IPS-15b (cell line): ENCODE data around the gene BPI.
"Not testable (repeated sequence)": the region's sequence is repeated elsewhere in the genome, so short reads cannot be mapped to it uniquely, and the experiment has no call there.

Source experiments
- H3K27me3 ChIP-seq: one replicate; pipeline ENCODE4 v1.6.1; 2013; ENCODE audit warnings: low read length; ENCODE audit not compliant: control insufficient read depth, insufficient read depth
- H3K36me3 ChIP-seq: one replicate; pipeline ENCODE4 v1.6.1; 2013; ENCODE audit warnings: low read length; ENCODE audit not compliant: control insufficient read depth, insufficient read depth
- H3K4me1 ChIP-seq: one replicate; pipeline ENCODE4 v1.6.1; 2013; ENCODE audit warnings: mild to moderate bottlenecking, low read length; ENCODE audit not compliant: control insufficient read depth, insufficient read depth
- H3K4me3 ChIP-seq: one replicate; pipeline ENCODE4 v1.5.1; 2013; ENCODE audit warnings: low read depth, low read length
- H3K9ac ChIP-seq: one replicate; pipeline ENCODE4 v1.6.1; 2013; ENCODE audit warnings: low read depth, mild to moderate bottlenecking, low read length
- H3K9me3 ChIP-seq: one replicate; pipeline ENCODE4 v1.6.1; 2013; ENCODE audit warnings: mild to moderate bottlenecking, low read length; ENCODE audit not compliant: control insufficient read depth, insufficient read depth

The BPI gene

DNA sequence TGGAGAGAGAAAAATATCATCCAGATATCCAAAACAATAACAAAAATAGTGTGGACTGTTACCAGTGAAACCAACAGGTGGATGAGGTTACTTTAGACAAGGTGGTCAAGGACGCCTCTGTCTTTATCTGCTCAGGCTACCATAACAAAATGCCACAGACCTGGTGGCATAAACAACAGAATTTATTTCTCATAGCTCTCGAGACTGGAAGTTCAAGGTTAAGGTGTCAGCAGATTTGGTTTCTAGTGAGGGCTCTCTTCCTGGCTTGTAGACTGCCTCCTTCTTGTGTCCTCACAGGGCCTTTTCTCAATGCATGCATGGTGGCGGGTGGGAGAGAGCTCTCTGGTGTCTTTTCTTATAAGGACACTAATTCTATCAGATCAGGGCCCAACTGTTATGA lies 21.2 kb downstream of the BPI start:
- H3K27me3 ChIP-seq = no peaks in the 10 kb centered on the region
- H3K4me1 ChIP-seq = no peaks in the 10 kb centered on the region
- H3K36me3 ChIP-seq = no peaks in the 10 kb centered on the region
- H3K9ac ChIP-seq = no peak overlapping the region
- no peaks in the 10 kb centered on the region for H3K9me3 ChIP-seq
- no peak overlapping the region for H3K4me3 ChIP-seq

DNA sequence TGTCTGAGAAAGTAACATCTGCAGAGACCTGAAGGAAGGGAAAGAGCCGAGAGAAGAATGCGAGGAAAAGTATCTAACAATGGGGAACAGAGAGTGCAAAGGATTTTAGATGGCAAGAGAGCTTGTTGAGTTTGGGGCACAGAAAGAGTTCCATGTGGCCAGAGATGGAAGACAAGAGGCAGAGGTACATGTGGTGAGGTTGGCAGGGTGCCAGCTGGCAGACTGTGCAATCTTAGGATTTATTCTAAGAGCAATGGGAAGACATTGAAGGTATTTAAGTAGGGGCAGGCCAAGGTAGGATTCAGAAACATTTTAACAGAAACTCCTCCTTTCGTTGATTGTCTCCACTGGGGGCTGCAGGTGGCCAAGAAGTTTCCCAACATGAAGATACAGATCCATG lies 21.9 kb downstream of the BPI start:
- Histone ChIP-seq H3K27me3 (no peaks in the 10 kb centered on the region), H3K4me1 (no peaks in the 10 kb centered on the region), H3K9ac (no peak overlapping the region), H3K4me3 (no peak overlapping the region), H3K9me3 (no peaks in the 10 kb centered on the region), H3K36me3 (no peaks in the 10 kb centered on the region)

DNA sequence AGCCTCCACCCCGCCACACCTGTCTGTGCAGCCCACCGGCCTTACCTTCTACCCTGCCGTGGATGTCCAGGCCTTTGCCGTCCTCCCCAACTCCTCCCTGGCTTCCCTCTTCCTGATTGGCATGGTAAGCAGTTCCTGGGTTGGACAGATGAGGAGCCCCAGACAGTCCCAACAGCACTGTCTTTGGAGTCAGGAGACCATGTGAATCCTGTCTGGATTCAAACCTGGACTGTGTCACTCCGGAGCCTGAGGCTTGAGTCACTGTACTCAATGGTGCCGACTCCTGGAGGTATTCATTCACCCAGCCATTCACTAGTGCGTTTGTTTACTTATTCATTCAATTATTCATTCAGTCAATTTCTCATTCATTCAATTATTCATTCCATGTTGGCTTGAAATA lies 22.4 kb downstream of the BPI start:
- no peak overlapping the region for H3K9ac ChIP-seq
- no peak overlapping the region for H3K4me3 ChIP-seq
- no peaks in the 10 kb centered on the region for H3K27me3 ChIP-seq
- no peaks in the 10 kb centered on the region for H3K9me3 ChIP-seq
- H3K4me1 ChIP-seq = no peaks in the 10 kb centered on the region
- no peaks in the 10 kb centered on the region for H3K36me3 ChIP-seq

DNA sequence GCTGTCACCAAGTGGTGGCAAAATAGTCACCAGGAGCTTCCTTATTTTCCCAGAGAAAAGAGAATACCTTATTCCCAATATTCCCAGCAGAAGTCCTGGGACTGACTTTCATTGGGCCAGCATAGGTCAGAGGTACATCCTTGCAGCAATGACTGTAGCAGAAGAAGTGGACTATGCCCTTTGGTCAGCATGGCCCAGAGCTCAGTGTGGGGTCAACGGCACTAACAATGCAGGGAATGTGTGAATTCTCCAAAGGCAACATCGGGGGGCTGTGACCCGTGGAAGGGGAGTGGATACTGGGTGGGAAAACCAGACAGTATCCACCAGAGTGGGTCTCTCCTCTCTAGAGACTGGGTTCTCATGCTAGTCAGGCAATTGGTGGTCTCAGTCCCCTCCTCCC lies 26.7 kb downstream of the BPI start:
- Histone ChIP-seq H3K9me3 (no peaks in the 10 kb centered on the region), H3K9ac (no peak overlapping the region), H3K4me3 (no peak overlapping the region), H3K4me1 (no peaks in the 10 kb centered on the region), H3K27me3 (no peaks in the 10 kb centered on the region), H3K36me3 (no peaks in the 10 kb centered on the region)

DNA sequence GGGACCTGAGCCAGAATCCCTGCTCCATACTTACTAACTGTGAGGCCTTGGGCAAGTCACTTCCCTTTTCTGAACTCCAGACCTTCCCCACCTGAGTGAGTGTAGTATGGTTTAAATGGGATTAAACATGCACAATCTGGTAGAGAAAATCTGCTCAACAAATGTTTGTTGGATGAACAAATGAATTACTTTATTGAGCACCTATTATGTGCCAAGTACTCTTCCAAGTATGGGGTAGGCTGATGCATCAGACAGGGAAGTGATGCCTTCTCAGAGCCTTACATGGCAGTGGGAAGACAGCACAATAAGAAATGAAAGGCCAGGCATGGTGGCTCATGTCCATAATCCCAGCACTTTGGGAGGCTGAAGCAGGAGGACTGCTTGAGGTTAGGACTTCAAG lies 27.3 kb downstream of the BPI start:
- no peaks in the 10 kb centered on the region for H3K4me1 ChIP-seq
- H3K9ac ChIP-seq = no peak overlapping the region
- no peaks in the 10 kb centered on the region for H3K36me3 ChIP-seq
- H3K27me3 ChIP-seq = no peaks in the 10 kb centered on the region
- no peaks in the 10 kb centered on the region for H3K9me3 ChIP-seq
- H3K4me3 ChIP-seq = no peak overlapping the region

DNA sequence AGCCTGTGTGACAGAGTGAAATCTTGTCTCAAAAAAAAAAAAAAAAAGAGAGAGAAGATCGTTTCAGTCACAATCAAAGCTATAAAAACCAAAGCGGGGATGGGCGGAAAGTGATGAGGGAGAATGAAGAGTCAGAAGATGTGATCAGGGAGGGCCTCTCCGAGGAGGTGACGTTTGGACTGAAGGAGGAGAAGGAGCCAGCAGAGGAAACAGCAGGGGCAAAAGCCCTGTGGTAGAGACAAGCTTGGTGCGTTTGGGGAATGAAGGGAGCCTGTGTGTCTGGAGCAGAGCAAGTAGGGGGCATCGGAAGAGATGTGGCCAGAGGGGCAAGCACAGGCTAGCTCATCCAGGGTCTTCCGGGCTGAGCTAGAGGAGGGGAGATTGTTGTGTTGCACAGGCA lies 27.9 kb downstream of the BPI start:
- H3K4me3 ChIP-seq = no peak overlapping the region
- no peaks in the 10 kb centered on the region for H3K36me3 ChIP-seq
- H3K9ac ChIP-seq = no peak overlapping the region
- no peaks in the 10 kb centered on the region for H3K4me1 ChIP-seq
- no peaks in the 10 kb centered on the region for H3K9me3 ChIP-seq
- no peaks in the 10 kb centered on the region for H3K27me3 ChIP-seq

DNA sequence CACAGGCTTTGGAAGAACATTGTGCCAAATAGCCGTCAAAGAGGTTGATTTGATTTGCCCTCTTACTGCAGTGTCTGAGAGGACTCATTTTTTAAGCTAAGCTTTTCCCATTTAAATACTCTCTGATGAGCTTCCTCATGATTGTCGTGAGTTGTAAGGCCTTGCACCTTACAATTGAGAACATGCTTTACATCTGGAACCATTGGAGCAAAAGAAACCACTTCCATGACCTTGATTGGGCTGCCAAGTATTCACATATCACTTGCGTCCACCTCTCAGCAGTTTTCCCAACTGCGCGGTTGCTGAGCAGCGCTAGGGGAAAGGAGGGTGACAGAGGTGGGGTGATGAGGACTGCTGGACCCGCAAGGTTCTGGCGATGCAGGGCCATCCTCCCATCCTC lies 30.1 kb downstream of the BPI start:
- Histone ChIP-seq H3K9ac (no peak overlapping the region), H3K4me3 (no peak overlapping the region), H3K4me1 (peaks cover 2% of the 10 kb centered on the region), H3K27me3 (no peaks in the 10 kb centered on the region), H3K9me3 (no peaks in the 10 kb centered on the region), H3K36me3 (no peaks in the 10 kb centered on the region)

DNA sequence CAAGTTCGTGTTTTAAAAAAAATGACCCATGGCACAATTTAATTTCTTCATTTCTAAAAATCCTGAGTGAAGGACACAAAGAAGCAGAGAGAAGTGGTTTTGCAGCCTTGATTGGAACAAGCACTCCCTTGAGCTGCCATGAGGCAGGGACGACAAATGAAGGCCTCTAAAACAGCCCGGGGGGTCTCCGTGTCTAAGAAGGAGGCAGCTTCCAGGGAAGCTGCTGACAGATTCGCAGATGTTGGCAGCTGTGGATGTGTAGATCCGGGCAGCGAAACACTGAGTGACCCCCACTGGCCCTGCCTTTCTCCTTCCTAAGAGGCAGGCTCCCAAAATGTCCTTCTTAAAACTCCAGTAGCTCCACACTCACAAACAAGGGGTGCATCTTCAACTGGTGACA lies 32.8 kb downstream of the BPI start:
- peaks cover 7% of the 10 kb centered on the region for H3K4me1 ChIP-seq
- H3K4me3 ChIP-seq = no peak overlapping the region
- no peak overlapping the region for H3K9ac ChIP-seq
- H3K27me3 ChIP-seq = no peaks in the 10 kb centered on the region
- no peaks in the 10 kb centered on the region for H3K36me3 ChIP-seq
- H3K9me3 ChIP-seq = no peaks in the 10 kb centered on the region

DNA sequence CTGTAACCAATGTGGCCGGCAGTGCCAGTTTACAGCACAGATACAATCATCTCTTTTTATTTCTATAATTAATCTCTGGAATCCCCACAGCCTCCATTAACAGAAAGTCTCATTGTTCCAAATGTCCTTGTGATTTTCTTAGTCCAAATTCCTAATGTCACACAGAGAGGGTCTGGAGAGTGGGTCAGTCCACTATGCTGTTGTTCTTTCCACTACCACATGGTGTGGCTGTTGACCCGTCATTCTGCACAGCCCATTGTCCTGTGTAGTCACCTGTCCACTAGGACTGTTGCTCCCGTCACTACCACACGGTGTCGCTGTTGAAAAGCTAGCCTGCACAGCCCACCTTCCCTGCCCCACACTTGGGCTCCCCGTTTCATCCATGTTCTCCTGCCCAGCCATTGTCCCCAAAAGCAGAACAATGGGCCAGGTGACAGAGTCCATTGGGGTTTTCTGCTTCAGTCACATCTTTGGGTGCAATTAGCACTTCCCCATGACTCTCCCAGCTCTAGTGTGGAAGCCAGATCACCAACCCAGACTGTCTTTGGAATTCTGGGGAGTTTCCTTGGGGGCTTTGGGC lies 33.7 kb downstream of the BPI start:
- no peaks in the 10 kb centered on the region for H3K27me3 ChIP-seq
- peaks cover 11% of the 10 kb centered on the region for H3K4me1 ChIP-seq
- H3K9me3 ChIP-seq = no peaks in the 10 kb centered on the region
- no peak overlapping the region for H3K9ac ChIP-seq
- no peaks in the 10 kb centered on the region for H3K36me3 ChIP-seq
- H3K4me3 ChIP-seq = no peak overlapping the region

DNA sequence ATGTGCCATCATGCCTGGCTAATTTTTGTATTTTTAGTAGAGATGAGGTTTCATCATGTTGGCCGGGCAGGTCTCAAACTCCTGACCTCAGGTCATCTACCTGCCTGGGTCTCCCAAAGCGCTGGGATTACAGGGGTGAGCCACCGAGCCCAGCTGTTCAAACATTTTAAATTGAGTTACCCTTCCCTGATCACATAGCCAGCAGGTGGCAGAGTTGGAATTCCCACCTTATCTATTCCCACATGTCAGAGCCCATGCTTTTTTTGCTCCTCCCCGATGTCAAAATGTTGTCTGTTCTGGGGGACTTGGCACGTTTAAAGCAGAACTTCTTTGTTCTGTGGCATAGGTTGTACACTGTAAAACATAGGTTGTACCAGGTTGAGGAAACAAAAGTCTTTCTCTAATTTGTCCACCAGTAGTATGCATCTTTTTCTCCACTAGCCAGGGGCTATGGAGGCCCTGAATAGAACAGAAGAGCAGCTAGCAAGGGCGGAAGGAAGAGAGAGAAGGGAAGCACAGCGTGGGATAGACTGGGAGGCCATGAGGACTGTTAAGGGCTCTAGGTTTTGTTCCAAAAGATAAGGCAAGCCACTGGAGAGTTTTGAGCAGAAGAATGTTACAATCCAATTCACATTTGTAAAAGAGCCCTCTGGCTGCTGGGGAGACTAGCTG lies 35.0 kb downstream of the BPI start:
- H3K4me1 ChIP-seq = peaks cover 21% of the 10 kb centered on the region
- no peaks in the 10 kb centered on the region for H3K36me3 ChIP-seq
- no peaks in the 10 kb centered on the region for H3K9me3 ChIP-seq
- H3K27me3 ChIP-seq = no peaks in the 10 kb centered on the region
- no peak overlapping the region for H3K9ac ChIP-seq
- H3K4me3 ChIP-seq = no peak overlapping the region

DNA sequence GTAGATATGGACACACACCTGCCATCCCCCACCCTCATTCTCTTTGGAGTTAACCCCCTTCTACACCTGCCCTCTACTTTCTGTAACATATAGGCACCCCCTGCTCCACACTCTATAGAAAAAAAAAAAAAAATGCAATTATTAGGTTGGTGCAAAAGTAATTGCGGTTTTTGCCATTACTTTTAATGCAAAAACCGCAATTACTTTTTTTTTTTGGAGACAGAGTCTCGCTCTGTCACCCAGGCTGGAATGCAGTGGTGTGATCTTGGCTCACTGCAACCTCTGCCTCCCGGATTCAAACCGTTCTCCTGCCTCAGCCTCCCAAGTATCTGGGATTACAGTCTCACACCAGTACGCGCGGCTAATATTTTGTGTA lies 35.6 kb downstream of the BPI start:
- H3K4me1 ChIP-seq = peaks cover 21% of the 10 kb centered on the region
- H3K9me3 ChIP-seq, H3K27me3 ChIP-seq, H3K9ac ChIP-seq, H3K4me3 ChIP-seq, H3K36me3 ChIP-seq: not testable (repeated sequence)

DNA sequence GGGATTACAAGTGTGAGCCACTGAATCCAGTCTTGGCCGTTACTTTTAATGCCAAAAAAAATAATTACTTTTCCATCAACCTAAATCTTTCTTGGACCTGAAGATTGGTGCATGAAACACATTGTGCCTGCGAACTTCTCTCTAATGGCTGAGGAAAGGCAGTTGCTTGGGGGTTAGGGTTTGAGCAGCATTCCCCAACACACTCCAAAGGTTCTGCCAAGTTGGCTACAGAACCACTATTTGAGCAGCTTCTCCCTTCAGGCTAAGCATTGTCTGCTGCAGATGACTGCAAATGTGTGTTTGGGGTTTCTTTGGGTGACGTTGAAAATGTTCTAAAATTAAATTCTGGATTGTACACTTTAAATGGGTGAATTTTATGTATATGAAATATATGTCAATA lies 36.0 kb downstream of the BPI start:
- no peak overlapping the region for H3K4me3 ChIP-seq
- H3K36me3 ChIP-seq = no peaks in the 10 kb centered on the region
- H3K9ac ChIP-seq = no peak overlapping the region
- H3K9me3 ChIP-seq = no peaks in the 10 kb centered on the region
- H3K27me3 ChIP-seq = no peaks in the 10 kb centered on the region
- peaks cover 21% of the 10 kb centered on the region for H3K4me1 ChIP-seq
